Left lobe of liver (tissue), 2 donors: ENCODE measurements around the gene UEVLD. TPM values are rescaled to one million over a fixed set of nuclear protein-coding genes. Genes with fewer than 3 reads are reported as not detected.
A peak's percentile ranks its signal among the peaks of the same experiment; 100 is the strongest.
"Not testable (repeated sequence)": the region's sequence is repeated elsewhere in the genome, so short reads cannot be mapped to it uniquely, and the experiment has no call there.

Experiments used
- ATAC-seq: fragments of 200-7000 bp; cut with Tn5 transposase; one replicate; pipeline ENCODE4 v1.9.1; 2020; ENCODE audit warnings: mild to moderate bottlenecking, moderate library complexity
- DNase-seq: peaks from one replicate; pipeline ENCODE4 v3.0.0-alpha.2; 2020; ENCODE audit warnings: low spot score
- total RNA-seq: library from RNA; stranded (reverse); gene quantifications from one replicate; pipeline ENCODE4 v1.2.1, GENCODE V29; 2021
- donor health status: DM: no; HTN: no; CAD: no; lungs with moderate emphysema.
- donor health status: DM: no; HTN: yes; CAD: no.

UEVLD gene
- total RNA-seq = 8.2 TPM

GRCh38 chr11:18588297-18589252, at the start of gene UEVLD:
TSS of gene UEVLD (minus strand) at chr11:18588734. CDS start at chr11:18588654, 80 bp downstream.
- DNase-seq = peak; percentile 92

GRCh38 chr11:18634140-18635032, 45.9 kb upstream of the UEVLD start, which contains the start of gene SPTY2D1:
TSS of gene SPTY2D1 (minus strand) at chr11:18634342. CDS start at chr11:18634257, 85 bp downstream.
- ATAC-seq (peak; percentile 98), DNase-seq (peak; percentile 99)

More at GRCh38 chr11:18588297-18589252, at the start of gene UEVLD:
- ATAC-seq = peak; percentile 99

GRCh38 chr11:18633256-18634139, 45.0 kb upstream of the UEVLD start:
- no peak for DNase-seq

GRCh38 chr11:18632841-18633240, 44.3 kb upstream of the UEVLD start:
- DNase-seq (no peak), ATAC-seq (no peak)

More at GRCh38 chr11:18633256-18634139, 45.0 kb upstream of the UEVLD start:
- ATAC-seq = no peak

- no peak for ATAC-seq
- no peak for DNase-seq
Measured at GRCh38 chr11:18624161-18624560, 35.6 kb upstream of the UEVLD start.

GRCh38 chr11:18623707-18624106, 35.2 kb upstream of the UEVLD start:
- no peak for ATAC-seq
- no peak for DNase-seq

GRCh38 chr11:18618342-18619025, 29.9 kb upstream of the UEVLD start:
- peak; percentile 15 for ATAC-seq
- no peak for DNase-seq

GRCh38 chr11:18617688-18618341, 29.3 kb upstream of the UEVLD start:
- ATAC-seq (no peak), DNase-seq (no peak)

- ATAC-seq (no peak), DNase-seq (no peak)
Measured at GRCh38 chr11:18615628-18616392, 27.3 kb upstream of the UEVLD start.

GRCh38 chr11:18614667-18615066, 26.1 kb upstream of the UEVLD start:
- DNase-seq = no peak
- ATAC-seq = no peak

- DNase-seq (no peak), ATAC-seq (no peak)
Measured at GRCh38 chr11:18612394-18612793, 23.9 kb upstream of the UEVLD start.

- no peak for DNase-seq
- ATAC-seq = no peak
Measured at GRCh38 chr11:18611196-18611595, 22.7 kb upstream of the UEVLD start.

- ATAC-seq (no peak), DNase-seq (no peak)
Measured at GRCh38 chr11:18608376-18608775, 19.8 kb upstream of the UEVLD start.

- ATAC-seq (no peak), DNase-seq (no peak)
Measured at GRCh38 chr11:18600915-18601569, 12.5 kb upstream of the UEVLD start.

- ATAC-seq (no peak), DNase-seq (no peak)
Measured at GRCh38 chr11:18599739-18600230, 11.3 kb upstream of the UEVLD start, which contains the start of gene MISFA. TSS of gene MISFA (plus strand) at chr11:18599789. CDS start at chr11:18599929, 140 bp downstream.

GRCh38 chr11:18594999-18595749, 6.6 kb upstream of the UEVLD start:
- no peak for ATAC-seq
- DNase-seq = no peak

GRCh38 chr11:18594088-18594487, 5.6 kb upstream of the UEVLD start:
- DNase-seq = not testable (repeated sequence)

More at GRCh38 chr11:18594088-18594487, 5.6 kb upstream of the UEVLD start:
- ATAC-seq = not testable (repeated sequence)
